HG02759 (cell line): ENCODE data around the gene SOS1.

Source experiments
- ATAC-seq: cut with Tn5 transposase; IDR thresholded peaks from one replicate; pipeline ENCODE4 v1.9.1; 2021; ENCODE audit warnings: mild to moderate bottlenecking, moderate library complexity; ENCODE audit not compliant: unreplicated experiment

SOS1 gene

DNA sequence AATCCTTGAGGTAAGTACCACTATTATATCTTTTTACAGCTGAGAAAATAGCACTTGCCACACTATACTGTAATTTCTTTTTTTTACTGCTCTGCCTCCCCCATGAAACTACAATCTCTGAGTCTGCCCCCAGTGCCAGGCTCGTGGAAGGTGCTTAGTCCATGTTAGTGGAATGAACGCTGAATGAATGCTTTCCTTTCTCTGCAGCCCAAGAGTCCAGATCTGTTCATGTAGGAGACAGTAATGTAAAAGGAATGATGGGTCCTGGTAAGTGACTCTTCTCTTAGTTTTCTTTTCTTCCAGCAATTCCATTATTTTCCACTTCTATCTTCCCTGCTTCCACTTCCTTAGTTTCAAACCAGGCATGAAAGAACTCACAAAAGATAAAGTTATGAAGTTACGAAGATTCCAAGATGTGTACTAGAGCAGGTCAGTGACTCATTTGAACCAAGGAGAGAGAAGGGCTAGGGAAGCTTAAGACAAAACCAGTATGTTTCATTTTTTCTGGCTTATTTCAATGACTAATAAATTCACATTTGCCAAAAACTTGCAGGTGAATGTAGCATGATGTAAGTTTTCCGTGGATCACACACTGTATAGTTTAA is 185.2 kb downstream of the SOS1 start:
- no peak for ATAC-seq

DNA sequence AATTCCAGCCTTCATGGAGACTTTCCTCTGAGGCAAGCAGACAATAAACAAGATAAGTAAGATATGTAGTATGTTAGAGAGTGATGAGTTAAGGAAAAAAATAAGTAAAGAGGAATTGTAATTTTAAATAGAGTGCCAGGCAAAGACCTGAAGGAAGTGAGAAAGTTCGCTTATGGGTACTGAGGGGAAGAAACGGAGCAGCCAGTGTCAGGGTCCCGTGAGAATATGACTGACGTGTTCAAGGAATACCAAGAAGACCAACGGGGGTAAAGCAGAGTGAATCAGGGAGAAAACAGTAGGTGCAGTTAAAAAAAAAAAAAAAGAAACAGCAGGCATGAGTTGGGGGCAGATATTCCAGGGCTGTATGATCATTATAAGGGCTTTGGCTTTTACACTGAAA is 186.1 kb downstream of the SOS1 start:
- ATAC-seq, result no peak

- ATAC-seq, result no peak
Measured at GRCh38 chr2:38933653-38934052, 187.2 kb downstream of the SOS1 start.

GRCh38 chr2:38932586-38932985 is 188.3 kb downstream of the SOS1 start:
- ATAC-seq, result no peak
